Trophoblast cell (in vitro differentiated cells and primary cell): Measurements from ENCODE around the gene CASTOR1.

Experiments used
- DNase-seq, 2 donors: peaks; one replicate each; pipeline ENCODE4 v3.0.0-alpha.2; 2016
- H2AFZ ChIP-seq: 2 replicates; pipeline ENCODE4 v1.6.1; 2013; ENCODE audit warnings: low read length, moderate library complexity, mild to moderate bottlenecking; ENCODE audit not compliant: insufficient read depth, poor library complexity
- H2AK5ac ChIP-seq: 2 replicates; pipeline ENCODE4 v1.6.1; 2013; ENCODE audit warnings: mild to moderate bottlenecking, low read length
- H2BK120ac ChIP-seq: 2 replicates; pipeline ENCODE4 v1.6.1; 2013; ENCODE audit warnings: low read length, mild to moderate bottlenecking, moderate library complexity; ENCODE audit not compliant: insufficient read depth, poor library complexity
- H2BK12ac ChIP-seq: 2 replicates; pipeline ENCODE4 v1.6.1; 2013; ENCODE audit warnings: mild to moderate bottlenecking, low read length, moderate library complexity
- H2BK5ac ChIP-seq: 2 replicates; pipeline ENCODE4 v1.6.1; 2013; ENCODE audit warnings: low read length, low read depth, moderate library complexity, mild to moderate bottlenecking; ENCODE audit not compliant: poor library complexity
- H3K14ac ChIP-seq: 2 replicates; pipeline ENCODE4 v1.6.1; 2013; ENCODE audit warnings: mild to moderate bottlenecking, low read length
- H3K18ac ChIP-seq: 2 replicates; pipeline ENCODE4 v1.6.1; 2013; ENCODE audit warnings: mild to moderate bottlenecking, low read length
- H3K23ac ChIP-seq: 2 replicates; pipeline ENCODE4 v1.6.1; 2013; ENCODE audit warnings: low read length
- H3K27ac ChIP-seq: 2 replicates; pipeline ENCODE4 v1.5.1; 2013; ENCODE audit warnings: low read depth, mild to moderate bottlenecking, inconsistent platforms, low read length, moderate library complexity
- H3K27me3 ChIP-seq: 2 replicates; pipeline ENCODE4 v1.6.1; 2013; ENCODE audit warnings: inconsistent platforms, mild to moderate bottlenecking, low read length, moderate library complexity; ENCODE audit not compliant: insufficient read depth
- H3K36me3 ChIP-seq, 2 experiments: 1 replicate in 1 of 2; 2 replicates in 1 of 2; pipeline ENCODE4 v1.6.1; 2013; ENCODE audit warnings: low read length in 2 of 2, mild to moderate bottlenecking in 2 of 2, moderate library complexity in 1 of 2; ENCODE audit not compliant: insufficient read depth in 2 of 2, control insufficient read depth in 1 of 2
- H3K4ac ChIP-seq: 2 replicates; pipeline ENCODE4 v1.6.1; 2013; ENCODE audit warnings: low read depth, mild to moderate bottlenecking, low read length, moderate library complexity
- H3K4me1 ChIP-seq, 2 experiments: 1 replicate in 1 of 2; 2 replicates in 1 of 2; pipeline ENCODE4 v1.6.1; 2013; ENCODE audit warnings: low read length in 2 of 2, mild to moderate bottlenecking in 2 of 2, moderate library complexity in 1 of 2; ENCODE audit not compliant: insufficient read depth in 2 of 2, control insufficient read depth in 1 of 2
- H3K4me2 ChIP-seq: 2 replicates; pipeline ENCODE4 v1.6.1; 2013; ENCODE audit warnings: inconsistent platforms, mild to moderate bottlenecking, low read length, moderate library complexity
- H3K4me3 ChIP-seq: 2 replicates; pipeline ENCODE4 v1.5.1; 2013; ENCODE audit warnings: mild to moderate bottlenecking, low read depth, low read length, inconsistent platforms
- H3K79me1 ChIP-seq: one replicate; pipeline ENCODE4 v1.6.1; 2013; ENCODE audit warnings: low read length
- H3K79me2 ChIP-seq: 2 replicates; pipeline ENCODE4 v1.6.1; 2013; ENCODE audit warnings: low read length, mild to moderate bottlenecking; ENCODE audit not compliant: control insufficient read depth, insufficient read depth, poor library complexity
- H3K9ac ChIP-seq: 2 replicates; pipeline ENCODE4 v1.6.1; 2013; ENCODE audit warnings: mild to moderate bottlenecking, low read length
- H3K9me3 ChIP-seq: 2 replicates; pipeline ENCODE4 v1.6.1; 2013; ENCODE audit warnings: low read depth, mild to moderate bottlenecking, control low read depth, inconsistent platforms, low read length; ENCODE audit not compliant: insufficient read depth
- H4K12ac ChIP-seq: 2 replicates; pipeline ENCODE4 v1.6.1; 2013; ENCODE audit warnings: low read depth, mild to moderate bottlenecking, low read length, moderate library complexity
- H4K8ac ChIP-seq: 2 replicates; pipeline ENCODE4 v1.6.1; 2013; ENCODE audit warnings: low read depth, mild to moderate bottlenecking, low read length, moderate library complexity
- H4K91ac ChIP-seq: one replicate; pipeline ENCODE4 v1.6.1; 2013; ENCODE audit warnings: low read depth, mild to moderate bottlenecking, low read length, moderate library complexity
- WGBS: extraction: QIAGEN DNeasy Blood & Tissue Kit; methylation state at CpG from one replicate; pipeline ENCODE4 v1.1.7; 2013; ENCODE audit warnings: missing lambda C conversion rate; ENCODE audit not compliant: insufficient read length, insufficient coverage; ENCODE audit errors: extremely low coverage; 5-methylcytosine and 5-hydroxymethylcytosine counted together

CASTOR1 gene

GRCh38 chr22:30284666-30285065 is 4.6 kb downstream of the CASTOR1 start:
- H3K23ac ChIP-seq, result no peak overlapping the region
- H2BK12ac ChIP-seq, result no peak overlapping the region
- peaks cover 6% of the 10 kb centered on the region for H3K79me2 ChIP-seq
- no peak overlapping the region for H2BK120ac ChIP-seq
- H2BK5ac ChIP-seq, result no peak overlapping the region
- no peak overlapping the region for H4K91ac ChIP-seq
- no peak overlapping the region for H3K14ac ChIP-seq
- H2AFZ ChIP-seq, result no peak overlapping the region
- H3K27ac ChIP-seq, result no peak overlapping the region
- H3K18ac ChIP-seq, result no peak overlapping the region
- H3K27me3 ChIP-seq, result no peaks in the 10 kb centered on the region
- H4K8ac ChIP-seq, result no peak overlapping the region
- no peak overlapping the region for H3K4me3 ChIP-seq
- H3K4me2 ChIP-seq, result no peak overlapping the region
- peaks cover 33 to 37% of the 10 kb centered on the region in 2 experiments for H3K36me3 ChIP-seq
- H3K4me1 ChIP-seq, result peaks cover 4 to 9% of the 10 kb centered on the region in 2 experiments
- peaks cover 10% of the 10 kb centered on the region for H3K79me1 ChIP-seq
- no peak overlapping the region for H4K12ac ChIP-seq
- no peak overlapping the region for H3K9ac ChIP-seq
- no peak overlapping the region for H2AK5ac ChIP-seq
- peaks cover 5% of the 10 kb centered on the region for H3K9me3 ChIP-seq
- no peak for DNase-seq
- WGBS, result no CpG with 5 or more reads among the region's 4 CpGs
- H3K4ac ChIP-seq, result no peak overlapping the region

DNA sequence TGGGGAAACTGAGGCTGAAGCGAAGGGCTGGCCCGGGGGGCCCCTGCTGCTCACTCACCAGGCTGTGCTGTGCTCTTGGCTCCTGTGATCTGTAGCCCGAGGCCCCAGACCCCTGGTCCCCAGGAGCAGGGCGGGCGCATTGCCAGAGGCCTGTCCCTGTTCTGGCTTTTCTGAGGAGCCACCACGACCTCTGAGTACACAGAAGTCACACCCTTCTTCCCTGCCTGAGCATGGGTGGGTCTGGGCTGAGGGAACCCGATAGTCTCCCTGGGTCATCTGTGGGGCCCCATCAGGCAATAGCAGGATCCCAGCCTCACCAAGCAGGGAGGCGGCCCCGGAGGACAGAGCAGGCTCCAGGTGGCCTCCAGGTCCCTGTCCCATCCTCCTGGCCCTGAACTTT is 5.1 kb downstream of the CASTOR1 start:
- Histone ChIP-seq H4K12ac (no peak overlapping the region), H3K27me3 (no peaks in the 10 kb centered on the region), H4K91ac (no peak overlapping the region), H2AFZ (no peak overlapping the region), H2BK5ac (no peak overlapping the region), H3K14ac (no peak overlapping the region), H2BK120ac (no peak overlapping the region), H3K4me1 (peaks cover 4 to 9% of the 10 kb centered on the region in 2 experiments), H3K79me2 (peaks cover 5% of the 10 kb centered on the region), H3K27ac (no peak overlapping the region), H3K79me1 (peaks cover 10% of the 10 kb centered on the region), H2BK12ac (no peak overlapping the region), H3K9me3 (peaks cover 5% of the 10 kb centered on the region), H3K4me3 (no peak overlapping the region), H3K9ac (no peak overlapping the region), H3K36me3 (peaks cover 33 to 37% of the 10 kb centered on the region in 2 experiments), H3K18ac (no peak overlapping the region), H3K4me2 (no peak overlapping the region), H2AK5ac (no peak overlapping the region), H3K23ac (no peak overlapping the region), H4K8ac (no peak overlapping the region), H3K4ac (no peak overlapping the region)
- DNase-seq, result no peak
- WGBS, result no CpG with 5 or more reads among the region's 9 CpGs

GRCh38 chr22:30283342-30283741 is 6.0 kb downstream of the CASTOR1 start:
- Histone ChIP-seq H3K18ac (no peak overlapping the region), H3K27me3 (no peaks in the 10 kb centered on the region), H2AK5ac (no peak overlapping the region), H4K12ac (no peak overlapping the region), H3K4me2 (no peak overlapping the region), H3K9me3 (peaks cover 7% of the 10 kb centered on the region), H2BK5ac (no peak overlapping the region), H4K8ac (no peak overlapping the region), H3K4me3 (no peak overlapping the region), H3K79me1 (peaks cover 1% of the 10 kb centered on the region), H2AFZ (no peak overlapping the region), H3K14ac (no peak overlapping the region), H4K91ac (no peak overlapping the region), H2BK120ac (no peak overlapping the region), H3K27ac (no peak overlapping the region), H3K9ac (no peak overlapping the region), H3K23ac (no peak overlapping the region), H3K79me2 (no peaks in the 10 kb centered on the region), H3K4ac (no peak overlapping the region), H3K36me3 (peaks cover 33 to 37% of the 10 kb centered on the region in 2 experiments), H2BK12ac (no peak overlapping the region), H3K4me1 (peaks cover under 1 to 5% of the 10 kb centered on the region in 2 experiments)
- no CpG with 5 or more reads among the region's 4 CpGs for WGBS
- no peak for DNase-seq

DNA sequence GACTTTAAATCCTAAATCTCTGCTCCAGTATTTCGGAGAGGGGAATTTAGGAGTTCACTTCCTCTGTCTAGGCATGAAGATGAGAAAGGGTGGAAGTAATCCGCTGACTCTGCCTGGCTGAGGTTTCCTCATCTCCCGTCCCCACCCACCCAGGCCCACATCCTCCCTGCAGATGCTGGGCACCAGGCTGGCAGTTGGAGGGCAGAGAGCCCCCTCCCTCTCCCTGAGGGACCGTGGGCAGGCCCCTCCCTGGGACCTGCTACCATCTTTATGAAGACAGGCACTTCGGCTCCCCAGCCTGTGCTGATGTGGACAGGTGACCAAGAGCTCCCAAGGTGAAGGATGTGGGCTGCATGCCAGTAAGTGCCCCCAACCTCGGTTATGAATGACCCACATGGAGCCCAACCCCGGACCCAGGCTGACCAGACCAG is 6.7 kb downstream of the CASTOR1 start:
- Histone ChIP-seq H4K91ac (no peak overlapping the region), H2BK5ac (no peak overlapping the region), H3K79me1 (no peaks in the 10 kb centered on the region), H3K4ac (no peak overlapping the region), H2AK5ac (no peak overlapping the region), H2AFZ (no peak overlapping the region), H3K18ac (no peak overlapping the region), H2BK12ac (no peak overlapping the region), H4K8ac (no peak overlapping the region), H3K79me2 (no peaks in the 10 kb centered on the region), H2BK120ac (no peak overlapping the region), H4K12ac (no peak overlapping the region), H3K4me2 (no peak overlapping the region), H3K4me1 (peaks cover 0 to 9% of the 10 kb centered on the region in 2 experiments), H3K9me3 (peaks cover 7% of the 10 kb centered on the region), H3K36me3 (peaks cover 33 to 37% of the 10 kb centered on the region in 2 experiments), H3K4me3 (no peak overlapping the region), H3K23ac (no peak overlapping the region), H3K9ac (no peak overlapping the region), H3K14ac (no peak overlapping the region), H3K27me3 (no peaks in the 10 kb centered on the region), H3K27ac (no peak overlapping the region)
- no peak for DNase-seq
- no CpG with 5 or more reads among the region's 7 CpGs for WGBS
